Smooth muscle cell (in vitro differentiated cells): Measurements from ENCODE around the gene SPSB1. TPM values are rescaled to one million over a fixed set of nuclear protein-coding genes. Genes with fewer than 3 reads are reported as not detected.

ENCODE experiments used
- DNase-seq: peaks from one replicate; lab custom pipeline; 2025; ENCODE audit not compliant: unreplicated experiment; lab: John Stamatoyannopoulos, UW
- H2AFZ ChIP-seq: fragments of 200-600 bp; sonication (generic); 2 replicates; pipeline ENCODE4 v1.6.0; 2016; ENCODE audit warnings: antibody characterized with exemption, low read depth, mild to moderate bottlenecking
- H3F3A ChIP-seq: fragments of 200-600 bp; sonication (generic); 2 replicates; pipeline ENCODE4 v1.6.0; 2017; ENCODE audit warnings: antibody characterized with exemption, low read depth
- H3K27ac ChIP-seq: fragments of 200-600 bp; sonication (generic); 2 replicates; pipeline ENCODE4 v1.5.1; 2016; ENCODE audit warnings: low read depth, mild to moderate bottlenecking
- H3K27me3 ChIP-seq: fragments of 200-600 bp; sonication (generic); 2 replicates; pipeline ENCODE4 v1.6.1; 2016; ENCODE audit warnings: low read depth, mild to moderate bottlenecking
- H3K36me3 ChIP-seq: fragments of 200-600 bp; sonication (generic); 2 replicates; pipeline ENCODE4 v1.5.1; 2016; ENCODE audit warnings: low read depth
- H3K4me1 ChIP-seq: fragments of 200-600 bp; sonication (generic); 2 replicates; pipeline ENCODE4 v1.5.1; 2016; ENCODE audit warnings: low read depth
- H3K4me2 ChIP-seq: fragments of 200-600 bp; sonication (generic); 2 replicates; pipeline ENCODE4 v1.6.0; 2016; ENCODE audit warnings: mild to moderate bottlenecking
- H3K4me3 ChIP-seq: fragments of 200-600 bp; sonication (generic); 2 replicates; pipeline ENCODE4 v1.5.1; 2016; ENCODE audit warnings: mild to moderate bottlenecking
- H3K79me2 ChIP-seq: fragments of 200-600 bp; sonication (generic); 2 replicates; pipeline ENCODE4 v1.6.0; 2016; ENCODE audit warnings: low read depth, mild to moderate bottlenecking
- H3K9ac ChIP-seq: fragments of 200-600 bp; sonication (generic); 2 replicates; pipeline ENCODE4 v1.6.0; 2016; ENCODE audit warnings: low read depth
- H3K9me3 ChIP-seq: fragments of 200-600 bp; sonication (generic); replicated peaks from 2 replicates; pipeline ENCODE4 v1.5.1; 2016; ENCODE audit warnings: low read depth
- H4K20me1 ChIP-seq: fragments of 200-600 bp; sonication (generic); 2 replicates; pipeline ENCODE4 v1.6.0; 2016; ENCODE audit warnings: low read depth
- WGBS: methylation state at CpG from one replicate; pipeline ENCODE4 v1.1.7; 2016; ENCODE audit warnings: low lambda C conversion rate; 5-methylcytosine and 5-hydroxymethylcytosine counted together
- polyA plus RNA-seq: library from polyadenylated mRNA; unstranded; fragments of >200 nt; fragmentation: Nextera tagmentation; extraction: Ambion mirVana; gene quantifications from 2 replicates; pipeline ENCODE4 v1.2.1, GENCODE V29; 2016
- total RNA-seq: library from RNA; depleted of rRNA; stranded (reverse); fragments of >200 nt; gene quantifications from 2 replicates; pipeline ENCODE4 v1.2.3, GENCODE V29; 2014
- TF ChIP-seq, protein P1 (sequence below): fragments of 200-600 bp; sonication (generic); IDR thresholded peaks from 2 replicates; pipeline ENCODE4 v1.5.1; 2017; ENCODE audit warnings: borderline replicate concordance, mild to moderate bottlenecking, antibody characterized with exemption; ENCODE audit not compliant: insufficient read depth, poor library complexity, severe bottlenecking

Gene SPSB1
- total and polyA plus RNA-seq, 2 experiments from 2014 or later: 27.6 to 37.0 TPM

- H3K4me3 ChIP-seq: no peak overlapping the region
Measured at GRCh38 chr1:9324246-9325096, 31.8 kb downstream of the SPSB1 start.

GRCh38 chr1:9326596-9326995 is 33.9 kb downstream of the SPSB1 start:
- WGBS: 22% methylated on average over 9 of the region's 9 CpGs
- H3K4me3 ChIP-seq: no peak overlapping the region
- H3K4me2 ChIP-seq: peak overlapping the region; percentile 78
- no peaks in the 10 kb centered on the region for H3K27me3 ChIP-seq
- H3K9ac ChIP-seq: peak overlapping the region; percentile 77
- H3K27ac ChIP-seq: peak overlapping the region; percentile 92
- DNase-seq: peak; percentile 19
- no peak overlapping the region for H2AFZ ChIP-seq
- TF ChIP-seq, protein P1, sequence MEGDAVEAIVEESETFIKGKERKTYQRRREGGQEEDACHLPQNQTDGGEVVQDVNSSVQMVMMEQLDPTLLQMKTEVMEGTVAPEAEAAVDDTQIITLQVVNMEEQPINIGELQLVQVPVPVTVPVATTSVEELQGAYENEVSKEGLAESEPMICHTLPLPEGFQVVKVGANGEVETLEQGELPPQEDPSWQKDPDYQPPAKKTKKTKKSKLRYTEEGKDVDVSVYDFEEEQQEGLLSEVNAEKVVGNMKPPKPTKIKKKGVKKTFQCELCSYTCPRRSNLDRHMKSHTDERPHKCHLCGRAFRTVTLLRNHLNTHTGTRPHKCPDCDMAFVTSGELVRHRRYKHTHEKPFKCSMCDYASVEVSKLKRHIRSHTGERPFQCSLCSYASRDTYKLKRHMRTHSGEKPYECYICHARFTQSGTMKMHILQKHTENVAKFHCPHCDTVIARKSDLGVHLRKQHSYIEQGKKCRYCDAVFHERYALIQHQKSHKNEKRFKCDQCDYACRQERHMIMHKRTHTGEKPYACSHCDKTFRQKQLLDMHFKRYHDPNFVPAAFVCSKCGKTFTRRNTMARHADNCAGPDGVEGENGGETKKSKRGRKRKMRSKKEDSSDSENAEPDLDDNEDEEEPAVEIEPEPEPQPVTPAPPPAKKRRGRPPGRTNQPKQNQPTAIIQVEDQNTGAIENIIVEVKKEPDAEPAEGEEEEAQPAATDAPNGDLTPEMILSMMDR: no peak
- peaks cover 15% of the 10 kb centered on the region for H3K4me1 ChIP-seq
- no peaks in the 10 kb centered on the region for H3K36me3 ChIP-seq
- no peaks in the 10 kb centered on the region for H3K9me3 ChIP-seq
- H4K20me1 ChIP-seq: peaks cover 97% of the 10 kb centered on the region
- H3F3A ChIP-seq: peaks cover 18% of the 10 kb centered on the region
- peaks cover 97% of the 10 kb centered on the region for H3K79me2 ChIP-seq

More at GRCh38 chr1:9324246-9325096, 31.8 kb downstream of the SPSB1 start:
- Histone ChIP-seq H2AFZ (no peak overlapping the region), H3K79me2 (peaks cover 88% of the 10 kb centered on the region), H3K36me3 (no peaks in the 10 kb centered on the region), H4K20me1 (peaks cover 98% of the 10 kb centered on the region), H3K9me3 (no peaks in the 10 kb centered on the region), H3K27ac (peak overlapping the region; percentile 92), H3K9ac (no peak overlapping the region), H3K27me3 (no peaks in the 10 kb centered on the region), H3K4me1 (peaks cover 34% of the 10 kb centered on the region), H3K4me2 (no peak overlapping the region), H3F3A (peaks cover 28% of the 10 kb centered on the region)
- 71% methylated on average over 33 of the region's 33 CpGs for WGBS
- DNase-seq: no peak
- TF ChIP-seq, protein P1: no peak

- Histone ChIP-seq H4K20me1 (peaks cover 98% of the 10 kb centered on the region), H3K9me3 (no peaks in the 10 kb centered on the region), H3K4me3 (no peak overlapping the region), H3K27me3 (no peaks in the 10 kb centered on the region), H3K4me1 (peaks cover 15% of the 10 kb centered on the region), H3K4me2 (no peak overlapping the region), H2AFZ (no peak overlapping the region), H3K36me3 (no peaks in the 10 kb centered on the region), H3K9ac (no peak overlapping the region), H3F3A (peaks cover 19% of the 10 kb centered on the region), H3K27ac (no peak overlapping the region), H3K79me2 (peaks cover 97% of the 10 kb centered on the region)
- TF ChIP-seq, protein P1: no peak
- DNase-seq: no peak
- 92% methylated on average over 9 of the region's 9 CpGs for WGBS
Measured at GRCh38 chr1:9328201-9328600, 35.5 kb downstream of the SPSB1 start.
